BLaER1 treated with 17β-estradiol and CSF1 and Interleukin-3, amounts not matched to agents 10 nM and 100 nM (cell line): ENCODE results near the gene SNCG.
"Not testable (repeated sequence)": the region's sequence is repeated elsewhere in the genome, so short reads cannot be mapped to it uniquely, and the experiment has no call there.

Experiments
- H3K27ac ChIP-seq, 11 experiments: shearing (Covaris generic); formaldehyde crosslinking; 2 replicates each; pipeline ENCODE4 v1.8.1; 2022
- H3K27me3 ChIP-seq, 11 experiments: shearing (Covaris generic); formaldehyde crosslinking; 2 replicates each; pipeline ENCODE4 v1.8.1; 2022
- H3K36me3 ChIP-seq, 11 experiments: shearing (Covaris generic); formaldehyde crosslinking; 2 replicates each; pipeline ENCODE4 v1.8.1; 2022
- H3K4me1 ChIP-seq, 10 experiments: shearing (Covaris generic); formaldehyde crosslinking; 2 replicates each; pipeline ENCODE4 v1.8.1; 2022
- H3K4me2 ChIP-seq, 11 experiments: shearing (Covaris generic); formaldehyde crosslinking; 2 replicates each; pipeline ENCODE4 v1.8.1; 2022
- H3K4me3 ChIP-seq, 10 experiments: shearing (Covaris generic); formaldehyde crosslinking; 2 replicates each; pipeline ENCODE4 v1.8.1; 2022
- H3K9ac ChIP-seq, 11 experiments: shearing (Covaris generic); formaldehyde crosslinking; 2 replicates each; pipeline ENCODE4 v1.8.1; 2022
- H3K9me3 ChIP-seq, 11 experiments: shearing (Covaris generic); formaldehyde crosslinking; replicated peaks in 1 of 11; 2 replicates each; pipeline ENCODE4 v1.8.1; 2022
- H4K20me1 ChIP-seq, 11 experiments: shearing (Covaris generic); formaldehyde crosslinking; 2 replicates each; pipeline ENCODE4 v1.8.1; 2022
- Cebpa-rat ChIP-seq, 11 experiments: shearing (Covaris generic); IDR thresholded peaks; 2 replicates each; pipeline ENCODE4 v1.8.1; 2022

SNCG gene

DNA sequence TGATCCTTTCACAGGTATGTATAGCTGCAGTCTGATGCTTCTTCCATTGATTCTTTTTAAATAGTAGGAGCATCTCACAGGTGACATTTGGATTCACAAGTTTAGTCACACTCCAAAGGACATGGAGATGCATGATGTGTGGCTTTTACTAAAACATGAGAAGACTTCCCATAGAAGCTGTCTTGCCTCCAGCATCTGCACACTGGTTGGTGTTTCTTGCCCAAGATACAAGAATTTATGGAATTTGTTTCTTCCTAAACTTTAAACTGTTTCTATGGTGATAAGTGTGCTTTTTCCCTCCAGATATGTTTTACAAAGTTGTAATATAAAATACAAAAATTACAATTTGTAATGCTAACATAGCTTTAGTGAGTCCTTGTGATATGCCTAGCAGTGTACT, 34.1 kb downstream of the SNCG start:
- no peaks in the 10 kb centered on the region for H3K4me1 ChIP-seq
- H3K36me3 ChIP-seq: no peaks in the 10 kb centered on the region
- no peak overlapping the region for H3K4me3 ChIP-seq
- H3K27ac ChIP-seq: no peak overlapping the region
- no peak overlapping the region for H3K9ac ChIP-seq
- H3K27me3 ChIP-seq: no peaks in the 10 kb centered on the region
- TF ChIP-seq Cebpa-rat (IDR thresholded peaks at IDR 0.05): no peak
- no peaks in the 10 kb centered on the region for H4K20me1 ChIP-seq
- H3K4me2 ChIP-seq: no peak overlapping the region
- no peaks in the 10 kb centered on the region for H3K9me3 ChIP-seq

DNA sequence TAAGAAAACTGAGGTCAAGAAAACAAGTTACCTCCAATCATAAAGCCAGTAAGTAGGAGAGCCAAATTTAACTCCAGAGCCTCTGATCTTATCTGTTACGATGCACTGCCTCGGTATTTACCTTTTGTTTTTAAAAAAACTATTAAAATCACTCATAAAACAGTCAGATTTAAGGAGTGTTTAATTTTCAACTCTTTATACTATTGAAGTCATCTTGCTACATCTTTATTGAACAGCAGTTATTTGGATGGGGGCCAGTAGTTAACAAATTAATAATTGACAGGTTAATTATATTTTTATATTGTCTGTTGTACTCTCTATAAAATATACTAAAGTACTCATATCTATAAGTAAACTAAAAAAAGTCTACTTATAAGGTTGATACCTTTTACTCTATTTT, 34.5 kb downstream of the SNCG start:
- H3K27ac ChIP-seq: no peak overlapping the region
- H3K4me1 ChIP-seq: no peaks in the 10 kb centered on the region
- H3K27me3 ChIP-seq: no peaks in the 10 kb centered on the region
- no peak overlapping the region for H3K4me2 ChIP-seq
- H4K20me1 ChIP-seq: no peaks in the 10 kb centered on the region
- no peak overlapping the region for H3K4me3 ChIP-seq
- H3K9ac ChIP-seq: no peak overlapping the region
- H3K36me3 ChIP-seq: no peaks in the 10 kb centered on the region
- H3K9me3 ChIP-seq: no peaks in the 10 kb centered on the region
- TF ChIP-seq Cebpa-rat (IDR thresholded peaks at IDR 0.05): no peak

DNA sequence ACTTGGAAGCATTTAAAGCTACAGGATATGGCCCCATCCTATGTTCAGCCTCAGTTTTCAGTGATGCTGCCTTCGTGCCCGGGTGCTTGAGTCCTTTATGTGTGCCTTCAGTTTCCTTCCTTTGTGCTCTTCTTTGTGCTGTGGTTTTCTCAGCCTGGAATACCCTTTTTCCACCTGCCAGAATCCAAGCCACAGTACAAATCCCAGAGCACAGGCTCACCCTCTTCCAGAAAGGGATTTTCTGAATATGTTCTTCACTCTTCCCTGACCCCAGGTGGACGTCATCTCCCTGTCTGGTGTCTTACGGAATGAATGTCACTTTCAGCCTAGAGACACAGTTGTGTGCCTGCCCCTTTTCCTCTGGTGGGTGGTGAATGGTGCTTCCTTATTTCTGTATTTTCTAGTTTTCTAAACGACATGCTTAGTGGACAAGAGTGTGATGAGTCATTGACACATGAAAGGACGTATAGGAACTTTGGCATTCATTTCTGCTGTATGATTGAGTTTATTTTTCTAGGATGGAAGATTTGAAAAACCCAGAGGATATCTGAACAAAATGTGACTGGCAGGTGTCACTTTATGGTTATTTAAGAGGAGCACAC, 41.5 kb downstream of the SNCG start:
- Histone ChIP-seq H3K27ac (peak overlapping the region in 3 of 11 experiments; percentile 58 to 69 (median 64); a peak in 4 of 22 replicates), H3K4me1 (peaks cover 0 to 17% (median 0%) of the 10 kb centered on the region in 10 experiments; a peak in 6 of 20 replicates), H3K4me2 (peak overlapping the region in 3 of 11 experiments; percentile 48 to 81 (median 79); a peak in 6 of 22 replicates)
- not testable (repeated sequence) for H3K27me3 ChIP-seq, H3K36me3 ChIP-seq, H3K9ac ChIP-seq, H3K9me3 ChIP-seq, H4K20me1 ChIP-seq, H3K4me3 ChIP-seq

DNA sequence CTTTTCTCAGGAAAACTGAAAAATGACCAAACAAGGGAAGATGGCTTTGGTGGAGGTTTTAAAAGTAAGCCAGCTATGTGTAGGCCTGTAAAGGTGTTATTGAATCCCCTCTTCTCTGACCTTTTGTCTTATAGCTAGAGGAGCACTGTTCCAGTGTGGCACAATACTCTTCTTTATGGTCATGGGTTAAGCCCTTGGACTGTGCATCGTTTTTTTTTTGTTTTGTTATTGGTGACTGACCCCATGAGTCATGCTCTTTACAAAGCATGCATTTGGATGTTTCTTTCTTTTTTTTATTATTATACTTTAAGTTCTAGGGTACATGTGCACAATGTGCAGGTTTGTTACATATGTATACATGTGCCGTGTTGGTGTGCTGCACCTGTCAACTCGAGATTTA, 42.1 kb downstream of the SNCG start:
- Histone ChIP-seq H3K4me3 (no peak overlapping the region), H3K9me3 (no peaks in the 10 kb centered on the region), H3K4me1 (peaks cover 0 to 17% (median 0%) of the 10 kb centered on the region in 10 experiments; a peak in 6 of 20 replicates), H3K9ac (no peak overlapping the region), H4K20me1 (no peaks in the 10 kb centered on the region), H3K27me3 (no peaks in the 10 kb centered on the region), H3K4me2 (peak overlapping the region in 3 of 11 experiments; percentile 48 to 81 (median 79); a peak in 6 of 22 replicates), H3K27ac (peak overlapping the region in 3 of 11 experiments; percentile 58 to 69 (median 64); a peak in 4 of 22 replicates), H3K36me3 (no peaks in the 10 kb centered on the region)
- no peak for TF ChIP-seq Cebpa-rat (IDR thresholded peaks at IDR 0.05)

DNA sequence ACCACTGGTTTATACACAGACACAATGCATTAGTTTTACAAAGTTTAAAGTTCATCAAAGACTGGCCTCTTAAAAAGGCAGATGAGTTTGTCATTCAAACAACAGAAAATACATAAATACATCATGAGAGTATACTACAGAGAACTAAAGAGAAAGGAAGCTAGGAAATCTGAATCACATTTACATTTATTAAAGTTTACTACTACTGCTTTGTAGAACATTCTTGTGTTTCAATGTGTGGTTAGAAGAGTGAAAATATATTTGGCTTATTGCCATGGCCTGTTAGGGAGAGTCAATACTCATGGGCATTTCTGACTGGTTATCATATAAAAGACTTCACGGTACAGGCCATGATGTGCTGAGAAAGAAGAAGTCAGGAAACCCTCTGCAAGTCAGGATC, 48.7 kb downstream of the SNCG start:
- not testable (repeated sequence) for H3K36me3 ChIP-seq, H4K20me1 ChIP-seq, H3K9ac ChIP-seq, H3K4me3 ChIP-seq, H3K27ac ChIP-seq, H3K4me2 ChIP-seq, H3K9me3 ChIP-seq, H3K4me1 ChIP-seq, H3K27me3 ChIP-seq

DNA sequence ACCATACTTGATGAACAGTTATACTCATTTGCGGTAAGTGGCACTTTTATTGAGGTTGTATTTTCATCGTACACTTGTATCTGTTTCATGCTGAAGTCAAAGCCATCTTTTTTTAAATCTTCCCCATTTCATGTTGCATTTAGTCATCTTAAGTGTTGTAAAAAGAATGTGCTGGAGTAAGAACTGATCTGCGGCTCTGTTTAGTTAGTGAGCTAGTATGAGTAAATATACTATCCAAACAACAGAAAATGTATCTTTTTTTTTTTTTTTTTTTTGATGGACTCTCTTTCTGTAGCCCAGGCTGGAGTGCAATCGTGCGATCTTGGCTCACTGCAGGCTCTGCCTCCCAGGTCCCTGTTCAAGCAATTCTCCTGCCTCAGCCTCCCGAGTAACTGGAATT, 49.3 kb downstream of the SNCG start:
- not testable (repeated sequence) for H3K27ac ChIP-seq, H3K9ac ChIP-seq, H3K27me3 ChIP-seq, H3K4me3 ChIP-seq, H3K36me3 ChIP-seq, H3K9me3 ChIP-seq, H3K4me1 ChIP-seq, H4K20me1 ChIP-seq, H3K4me2 ChIP-seq

DNA sequence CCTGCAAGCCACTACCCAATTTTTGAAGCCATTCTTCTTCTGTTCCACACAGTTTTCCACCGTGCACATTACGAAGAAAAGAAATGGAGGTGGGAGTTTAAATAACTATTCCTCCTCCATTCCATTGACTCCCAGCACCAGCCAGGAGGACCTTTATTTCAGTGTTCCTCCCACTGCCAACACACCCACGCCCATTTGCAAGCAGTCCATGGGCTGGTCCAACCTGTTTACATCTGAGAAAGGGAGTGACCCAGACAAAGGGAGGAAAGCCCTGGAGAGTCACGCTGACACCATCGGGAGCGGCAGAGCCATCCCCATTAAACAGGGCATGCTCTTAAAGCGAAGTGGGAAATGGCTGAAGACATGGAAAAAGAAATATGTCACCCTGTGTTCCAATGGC, 49.9 kb downstream of the SNCG start:
- H3K4me2 ChIP-seq, H4K20me1 ChIP-seq, H3K27ac ChIP-seq, H3K27me3 ChIP-seq, H3K36me3 ChIP-seq, H3K4me3 ChIP-seq, H3K4me1 ChIP-seq, H3K9ac ChIP-seq, H3K9me3 ChIP-seq: not testable (repeated sequence)

DNA sequence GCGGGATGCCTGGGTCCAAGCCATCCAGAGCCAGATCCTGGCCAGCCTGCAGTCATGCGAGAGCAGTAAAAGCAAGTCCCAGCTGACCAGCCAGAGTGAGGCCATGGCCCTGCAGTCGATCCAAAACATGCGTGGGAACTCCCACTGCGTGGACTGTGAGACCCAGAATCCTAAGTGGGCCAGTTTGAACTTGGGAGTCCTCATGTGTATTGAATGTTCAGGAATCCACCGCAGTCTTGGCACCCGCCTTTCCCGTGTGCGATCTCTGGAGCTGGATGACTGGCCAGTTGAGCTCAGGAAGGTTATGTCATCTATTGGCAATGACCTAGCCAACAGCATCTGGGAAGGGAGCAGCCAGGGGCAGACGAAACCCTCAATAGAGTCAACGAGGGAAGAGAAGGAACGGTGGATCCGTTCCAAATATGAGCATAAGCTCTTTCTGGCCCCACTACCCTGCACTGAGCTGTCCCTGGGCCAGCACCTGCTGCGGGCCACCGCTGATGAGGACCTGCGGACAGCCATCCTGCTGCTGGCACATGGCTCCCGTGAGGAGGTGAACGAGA, 50.8 kb downstream of the SNCG start:
- not testable (repeated sequence) for H3K27ac ChIP-seq, H3K9me3 ChIP-seq, H3K4me2 ChIP-seq, H3K4me3 ChIP-seq, H3K36me3 ChIP-seq, H4K20me1 ChIP-seq, H3K27me3 ChIP-seq, H3K9ac ChIP-seq, H3K4me1 ChIP-seq
